ENCODE results near the gene HAPLN3.
"Not testable (repeated sequence)": the region's sequence is repeated elsewhere in the genome, so short reads cannot be mapped to it uniquely, and the experiment has no call there.

Gene HAPLN3, protein sequence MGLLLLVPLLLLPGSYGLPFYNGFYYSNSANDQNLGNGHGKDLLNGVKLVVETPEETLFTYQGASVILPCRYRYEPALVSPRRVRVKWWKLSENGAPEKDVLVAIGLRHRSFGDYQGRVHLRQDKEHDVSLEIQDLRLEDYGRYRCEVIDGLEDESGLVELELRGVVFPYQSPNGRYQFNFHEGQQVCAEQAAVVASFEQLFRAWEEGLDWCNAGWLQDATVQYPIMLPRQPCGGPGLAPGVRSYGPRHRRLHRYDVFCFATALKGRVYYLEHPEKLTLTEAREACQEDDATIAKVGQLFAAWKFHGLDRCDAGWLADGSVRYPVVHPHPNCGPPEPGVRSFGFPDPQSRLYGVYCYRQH

DNA sequence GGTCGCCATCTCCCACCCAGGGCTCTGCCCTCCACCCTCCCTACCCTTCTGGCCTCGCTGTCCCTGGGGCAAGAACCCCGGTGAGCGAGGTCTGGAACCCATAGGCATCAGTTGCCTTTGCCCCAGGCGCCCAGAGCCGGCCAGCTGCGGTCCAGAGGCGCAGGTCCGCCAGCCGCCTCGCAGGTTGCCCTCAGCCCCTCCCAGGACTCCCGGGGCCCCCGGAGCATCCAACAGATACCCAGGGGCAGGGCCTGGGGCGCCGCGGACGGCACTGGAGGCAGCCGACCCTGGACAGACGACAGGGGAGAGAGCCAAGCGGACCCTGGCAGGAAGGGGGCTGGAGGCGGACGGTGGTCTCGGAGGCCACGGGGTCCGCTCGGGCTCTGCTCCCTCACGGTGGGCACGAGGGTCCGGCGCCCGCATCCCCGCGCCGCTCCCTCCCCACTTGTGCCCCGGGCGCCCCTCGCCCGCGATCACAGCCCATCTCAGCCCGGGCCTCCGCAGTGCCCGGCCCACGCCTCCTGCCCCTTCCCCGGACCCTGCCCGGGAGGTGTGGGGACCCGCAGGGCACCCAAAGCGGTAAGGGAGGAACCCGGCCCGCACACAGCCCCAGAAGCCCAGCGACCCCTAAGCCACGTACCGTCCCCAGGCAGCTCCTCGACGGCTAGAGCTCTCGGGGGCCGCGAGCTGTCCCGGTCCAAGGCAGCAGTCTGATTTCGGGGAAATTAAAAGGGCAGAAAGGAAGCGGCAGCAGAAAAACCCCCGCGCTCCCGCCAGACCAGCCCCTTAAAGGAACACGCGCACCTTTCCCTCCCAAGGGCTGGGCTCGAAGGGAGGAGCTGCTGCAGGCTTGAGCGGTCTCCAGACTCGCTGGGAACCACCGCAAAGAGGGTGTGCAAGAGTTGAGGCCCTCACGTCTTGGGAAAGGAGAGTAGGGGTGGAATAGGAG lies at the start of gene HAPLN3:
Gene HAPLN3 (minus strand): TSS at position 726 of the 949 bp plus-strand sequence. CDS start 8,246 bp downstream, outside the sequence.
- in situ Hi-C loops (cut with MboI; ENCODE audit: low pct_unique_long_range_greater_than_20kb, low sequenced_read_pairs, unreplicated experiment) = loop anchor here (10.0 kb wide), 1 partner anchor 130 kb away; no protein-coding TSS in a partner anchor
- peak; percentile 77 for DNase-seq (ENCODE audit: low spot score)
- TF ChIP-seq, protein P1, sequence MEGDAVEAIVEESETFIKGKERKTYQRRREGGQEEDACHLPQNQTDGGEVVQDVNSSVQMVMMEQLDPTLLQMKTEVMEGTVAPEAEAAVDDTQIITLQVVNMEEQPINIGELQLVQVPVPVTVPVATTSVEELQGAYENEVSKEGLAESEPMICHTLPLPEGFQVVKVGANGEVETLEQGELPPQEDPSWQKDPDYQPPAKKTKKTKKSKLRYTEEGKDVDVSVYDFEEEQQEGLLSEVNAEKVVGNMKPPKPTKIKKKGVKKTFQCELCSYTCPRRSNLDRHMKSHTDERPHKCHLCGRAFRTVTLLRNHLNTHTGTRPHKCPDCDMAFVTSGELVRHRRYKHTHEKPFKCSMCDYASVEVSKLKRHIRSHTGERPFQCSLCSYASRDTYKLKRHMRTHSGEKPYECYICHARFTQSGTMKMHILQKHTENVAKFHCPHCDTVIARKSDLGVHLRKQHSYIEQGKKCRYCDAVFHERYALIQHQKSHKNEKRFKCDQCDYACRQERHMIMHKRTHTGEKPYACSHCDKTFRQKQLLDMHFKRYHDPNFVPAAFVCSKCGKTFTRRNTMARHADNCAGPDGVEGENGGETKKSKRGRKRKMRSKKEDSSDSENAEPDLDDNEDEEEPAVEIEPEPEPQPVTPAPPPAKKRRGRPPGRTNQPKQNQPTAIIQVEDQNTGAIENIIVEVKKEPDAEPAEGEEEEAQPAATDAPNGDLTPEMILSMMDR (IDR thresholded peaks at IDR 0.05; ENCODE audit: extremely low read depth, insufficient read depth, missing control alignments) = no peak

DNA sequence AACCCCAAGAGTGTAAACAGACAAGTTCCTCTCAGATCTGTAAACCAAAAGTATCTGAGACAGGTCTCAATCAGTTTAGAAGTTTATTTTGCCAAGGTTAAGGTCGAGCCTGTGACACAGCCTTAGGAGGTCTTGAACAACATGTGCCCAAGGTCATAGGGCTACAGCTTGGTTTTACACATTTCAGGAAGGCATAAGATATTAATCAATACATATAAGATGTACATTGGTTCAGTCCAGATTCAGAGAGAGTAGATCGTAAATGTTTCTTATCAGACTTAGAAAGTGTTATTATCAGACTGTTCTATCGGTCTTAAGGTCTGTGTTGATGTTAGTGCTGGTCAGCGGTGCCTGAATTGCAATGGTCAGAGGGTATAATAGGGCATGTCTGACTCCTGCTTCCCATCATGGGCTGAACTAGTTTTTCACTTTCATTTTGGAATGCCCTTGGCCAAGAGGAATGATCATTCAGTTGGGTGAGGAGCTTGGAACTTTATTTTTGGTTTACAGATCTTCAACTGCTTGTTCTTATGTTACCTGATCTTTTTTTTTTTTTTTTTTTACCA lies 44.8 kb upstream of the HAPLN3 start:
- TF ChIP-seq, protein P1 (IDR thresholded peaks at IDR 0.05; ENCODE audit: extremely low read depth, insufficient read depth, missing control alignments) = no peak
- in situ Hi-C loops (cut with MboI; ENCODE audit: low pct_unique_long_range_greater_than_20kb, low sequenced_read_pairs, unreplicated experiment) = no loop called here
- no peak for DNase-seq (ENCODE audit: low spot score)

DNA sequence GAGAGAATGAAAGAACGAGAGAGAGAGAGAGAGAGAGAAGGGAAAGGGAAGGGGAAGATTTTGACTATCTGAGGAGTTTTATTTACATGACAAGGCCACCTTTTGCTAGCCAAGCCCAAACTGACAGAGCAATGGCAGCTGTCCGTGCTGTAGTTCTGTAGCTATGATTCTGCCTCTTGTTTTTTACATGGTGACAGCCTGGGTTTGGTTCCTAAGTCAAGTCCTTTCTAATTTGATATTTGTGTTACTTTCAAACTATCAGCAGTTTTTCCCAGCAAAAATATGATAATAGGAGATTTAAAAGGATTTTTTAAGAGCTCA lies 44.1 kb upstream of the HAPLN3 start:
- DNase-seq (ENCODE audit: low spot score) = no peak

DNA sequence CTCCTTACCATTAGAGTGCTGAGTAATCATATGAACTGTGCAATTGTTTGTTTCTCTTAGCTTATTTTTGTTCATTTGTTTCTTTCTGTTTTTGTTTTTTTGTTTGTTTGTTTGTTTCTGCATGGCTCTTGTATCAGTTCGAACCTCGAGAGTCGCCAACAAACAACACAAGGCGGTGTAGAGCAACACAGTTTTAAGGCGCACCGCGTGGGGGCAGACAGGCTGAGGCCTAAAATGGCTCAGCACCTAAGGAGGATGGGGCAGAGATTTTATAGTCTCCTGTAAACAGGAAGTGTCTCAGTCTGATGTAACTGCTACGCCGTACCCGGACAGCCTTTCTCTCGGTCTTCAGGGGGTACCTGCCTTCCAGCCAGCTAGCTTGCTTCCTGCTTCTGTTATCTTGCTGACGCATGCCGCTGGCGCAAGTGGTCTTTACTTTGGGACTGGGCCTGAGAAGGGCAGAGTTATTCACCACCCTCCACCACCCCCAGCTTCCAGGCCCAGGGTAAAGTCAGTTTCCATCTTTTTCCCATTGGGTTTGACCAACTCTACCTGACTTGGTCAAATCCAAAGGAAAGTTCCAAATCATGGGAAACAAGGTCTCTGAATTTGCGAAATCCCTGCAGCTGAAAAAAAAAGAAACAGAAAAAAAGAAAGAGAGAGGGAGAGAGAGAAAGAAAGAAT lies 43.6 kb upstream of the HAPLN3 start:
- DNase-seq (ENCODE audit: low spot score) = no peak
- TF ChIP-seq, protein P1 (IDR thresholded peaks at IDR 0.05; ENCODE audit: extremely low read depth, insufficient read depth, missing control alignments) = no peak
- in situ Hi-C loops (cut with MboI; ENCODE audit: low pct_unique_long_range_greater_than_20kb, low sequenced_read_pairs, unreplicated experiment) = no loop called here

More for the DNA sequence above, 44.1 kb upstream of the HAPLN3 start:
- in situ Hi-C loops (cut with MboI; ENCODE audit: low pct_unique_long_range_greater_than_20kb, low sequenced_read_pairs, unreplicated experiment) = no loop called here
- TF ChIP-seq, protein P1 (IDR thresholded peaks at IDR 0.05; ENCODE audit: extremely low read depth, insufficient read depth, missing control alignments) = no peak

DNA sequence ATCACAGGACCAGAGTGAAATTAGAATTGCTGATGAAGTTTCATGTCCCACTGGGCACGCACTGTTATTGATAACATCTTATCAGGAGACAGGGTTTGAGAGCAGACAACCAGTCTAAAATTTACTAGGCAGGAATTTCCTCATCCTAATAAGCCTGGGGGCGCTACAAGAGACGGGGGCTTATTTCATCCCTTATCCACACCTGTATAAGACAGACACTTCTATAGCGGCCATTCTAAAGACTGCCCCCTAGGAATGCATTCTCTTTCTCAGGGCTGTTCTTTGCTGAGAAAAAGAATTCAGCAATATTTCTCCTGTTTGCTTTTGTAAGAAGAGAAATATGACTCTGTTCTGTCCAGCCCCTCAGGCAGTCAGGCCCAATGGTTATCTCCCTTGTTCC lies 39.1 kb upstream of the HAPLN3 start:
- DNase-seq (ENCODE audit: low spot score); in situ Hi-C loops (cut with MboI; ENCODE audit: low pct_unique_long_range_greater_than_20kb, low sequenced_read_pairs, unreplicated experiment): not testable (repeated sequence)

DNA sequence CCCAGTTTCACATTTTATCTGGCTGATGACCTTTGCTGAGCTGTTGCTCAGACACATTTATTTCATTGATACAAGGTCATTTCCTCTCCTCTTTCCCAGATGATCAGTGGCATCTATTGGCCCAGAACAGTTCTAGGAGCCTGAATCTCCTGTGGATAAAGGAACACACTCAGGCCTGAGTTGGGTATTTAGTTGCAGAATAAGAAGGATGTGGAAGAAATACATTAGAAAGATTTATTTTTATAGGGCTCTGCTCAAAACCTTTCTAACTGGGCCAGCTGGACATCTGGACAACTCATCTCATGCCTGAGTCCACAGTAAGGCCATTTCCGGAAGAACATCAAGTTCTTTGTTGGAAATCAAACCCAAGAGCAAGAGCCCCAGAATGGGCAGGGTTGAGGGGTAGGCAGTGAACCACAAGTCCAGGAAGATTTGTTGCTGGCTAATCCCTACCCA lies 37.6 kb upstream of the HAPLN3 start:
- TF ChIP-seq, protein P1 (IDR thresholded peaks at IDR 0.05; ENCODE audit: extremely low read depth, insufficient read depth, missing control alignments) = no peak
- no peak for DNase-seq (ENCODE audit: low spot score)
- in situ Hi-C loops (cut with MboI; ENCODE audit: low pct_unique_long_range_greater_than_20kb, low sequenced_read_pairs, unreplicated experiment) = no loop called here

All from GM13977 (cell line).